HG03060 (cell line): ENCODE measurements around the gene ATP6V1A.

Experiments used
- ATAC-seq: cut with Tn5 transposase; IDR thresholded peaks from one replicate; pipeline ENCODE4 v1.9.1; 2021; ENCODE audit warnings: low read depth, moderate number of reproducible peaks; ENCODE audit not compliant: unreplicated experiment

Gene ATP6V1A

GRCh38 chr3:113745756-113746547, 883 bp upstream of the ATP6V1A start, which contains the start of gene NAA50:
Gene NAA50, minus strand, starts transcription at chr3:113746249. Its CDS starts 300 bp downstream, at chr3:113745949.
- ATAC-seq = no peak

- no peak for ATAC-seq
Observed at GRCh38 chr3:113747283-113748046, 630 bp downstream of the ATP6V1A start.

- no peak for ATAC-seq
Observed at GRCh38 chr3:113751141-113751540, 4.3 kb downstream of the ATP6V1A start.

GRCh38 chr3:113753376-113753985, 6.6 kb downstream of the ATP6V1A start:
- no peak for ATAC-seq

- peak; percentile 43 for ATAC-seq
Observed at GRCh38 chr3:113754494-113755159, 7.8 kb downstream of the ATP6V1A start.

- ATAC-seq = no peak
Observed at GRCh38 chr3:113758389-113759024, 11.7 kb downstream of the ATP6V1A start.

GRCh38 chr3:113764698-113765097, 17.9 kb downstream of the ATP6V1A start:
- ATAC-seq = no peak

- ATAC-seq = no peak
Observed at GRCh38 chr3:113769551-113769950, 22.7 kb downstream of the ATP6V1A start.

GRCh38 chr3:113771993-113772392, 25.2 kb downstream of the ATP6V1A start:
- ATAC-seq = no peak

GRCh38 chr3:113773381-113773780, 26.5 kb downstream of the ATP6V1A start:
- no peak for ATAC-seq

GRCh38 chr3:113775516-113775915, 28.7 kb downstream of the ATP6V1A start:
- ATAC-seq = no peak

GRCh38 chr3:113776564-113776963, 29.7 kb downstream of the ATP6V1A start:
- ATAC-seq = no peak

- ATAC-seq = peak; percentile 56
Observed at GRCh38 chr3:113783463-113783862, 36.6 kb downstream of the ATP6V1A start.

- no peak for ATAC-seq
Observed at GRCh38 chr3:113783980-113784379, 37.1 kb downstream of the ATP6V1A start.

- no peak for ATAC-seq
Observed at GRCh38 chr3:113791381-113791780, 44.5 kb downstream of the ATP6V1A start.

- ATAC-seq = no peak
Observed at GRCh38 chr3:113794526-113794925, 47.7 kb downstream of the ATP6V1A start.

GRCh38 chr3:113795693-113796092, 48.9 kb downstream of the ATP6V1A start:
- ATAC-seq = no peak

- no peak for ATAC-seq
Observed at GRCh38 chr3:113802795-113803455, 56.1 kb downstream of the ATP6V1A start.

GRCh38 chr3:113804661-113805060, 57.8 kb downstream of the ATP6V1A start:
- no peak for ATAC-seq

- ATAC-seq = no peak
Observed at GRCh38 chr3:113805249-113805648, 58.4 kb downstream of the ATP6V1A start.
